H1 (cell line): Measurements from ENCODE around the gene CHRNA4.

Source experiments
- ATF2 ChIP-seq: IDR thresholded peaks from 2 replicates; pipeline ENCODE4 v1.6.1; 2012; ENCODE audit warnings: low read length, inconsistent platforms
- CBX5 ChIP-seq: fragments of 300-800, 300-1000 bp; sonication (generic); IDR thresholded peaks from 2 replicates; pipeline ENCODE4 v1.7.1; 2016; ENCODE audit warnings: antibody characterized with exemption, low read length, low read depth
- CTCF ChIP-seq, 3 experiments: IDR thresholded peaks; 1 replicate in 2 of 3; 2 replicates in 1 of 3; pipeline versions ENCODE4 v1.5.1 to v1.6.1; 2011; ENCODE audit warnings: low read length in 3 of 3, mild to moderate bottlenecking in 3 of 3, inconsistent platforms in 2 of 3, low read depth in 1 of 3, moderate library complexity in 1 of 3; ENCODE audit not compliant: insufficient read depth in 1 of 3; ENCODE audit errors: control extremely low read depth in 1 of 3
- GABPA ChIP-seq: IDR thresholded peaks from 2 replicates; pipeline ENCODE4 v1.6.1; 2011; ENCODE audit warnings: mild to moderate bottlenecking, low read length, moderate library complexity, borderline replicate concordance; ENCODE audit not compliant: insufficient read depth
- POLR2A ChIP-seq, 2 experiments: IDR thresholded peaks; 1 replicate in 1 of 2; 2 replicates in 1 of 2; pipeline ENCODE4 v1.6.1; 2011; ENCODE audit warnings: low read depth in 2 of 2, low read length in 2 of 2, mild to moderate bottlenecking in 2 of 2; ENCODE audit errors: control extremely low read depth in 1 of 2
- POLR2AphosphoS5 ChIP-seq: IDR thresholded peaks from 2 replicates; pipeline ENCODE4 v1.6.1; 2011; ENCODE audit warnings: low read depth, low read length
- RAD21 ChIP-seq, 2 experiments: IDR thresholded peaks in 1 of 2; conservative IDR thresholded peaks in 1 of 2; 2 replicates each; pipeline ENCODE4 v1.6.1; 2011; ENCODE audit warnings: low read depth in 2 of 2, low read length in 2 of 2, improper control_type of control experiment in 1 of 2, inconsistent platforms in 1 of 2, mild to moderate bottlenecking in 1 of 2, moderate library complexity in 1 of 2
- YY1 ChIP-seq: IDR thresholded peaks from 2 replicates; pipeline ENCODE4 v1.6.1; 2011; ENCODE audit warnings: low read depth, mild to moderate bottlenecking, low read length

- TF ChIP-seq CBX5 (no peak), CTCF (IDR thresholded peaks at IDR 0.05; ENCODE audit: control extremely low read depth in 1 of 3, insufficient read depth in 1 of 3, low read depth in 1 of 3, low read length in 3 of 3) (no peak), POLR2A (IDR thresholded peaks at IDR 0.05; ENCODE audit: control extremely low read depth in 1 of 2, low read depth in 2 of 2, low read length in 2 of 2) (no peak), YY1 (no peak), ATF2 (no peak), GABPA (no peak), POLR2AphosphoS5 (no peak), RAD21 (IDR thresholded peaks at IDR 0.05 in 1 of 2, conservative IDR thresholded peaks at IDR 0.05 in 1 of 2; ENCODE audit: low read depth in 2 of 2, low read length in 2 of 2) (no peak)
These were observed 39.9 kb downstream of the CHRNA4 start for GRCh38 chr20:63321148-63321831.
